Osteocyte (in vitro differentiated cells): ENCODE results near the gene FANCC. TPM values are rescaled to one million over a fixed set of nuclear protein-coding genes. Genes with fewer than 3 reads are reported as not detected.

Experiments
- DNase-seq: peaks from one replicate; pipeline ENCODE4 v3.0.0; 2021; ENCODE audit warnings: mixed read lengths; ENCODE audit not compliant: unreplicated experiment; ENCODE audit errors: extremely low spot score
- H3K27ac Mint-ChIP-seq: one replicate; pipeline ENCODE4 v1.8.0; 2021; ENCODE audit warnings: mild to moderate bottlenecking, mixed read lengths; ENCODE audit not compliant: unreplicated experiment
- H3K27me3 Mint-ChIP-seq: one replicate; pipeline ENCODE4 v1.8.0; 2021; ENCODE audit warnings: mixed read lengths; ENCODE audit not compliant: unreplicated experiment
- H3K36me3 Mint-ChIP-seq: one replicate; pipeline ENCODE4 v1.8.0; 2021; ENCODE audit warnings: mixed read lengths; ENCODE audit not compliant: unreplicated experiment
- H3K4me1 Mint-ChIP-seq: one replicate; pipeline ENCODE4 v1.8.0; 2021; ENCODE audit warnings: mixed read lengths; ENCODE audit not compliant: unreplicated experiment
- H3K4me3 Mint-ChIP-seq: one replicate; pipeline ENCODE4 v1.8.0; 2021; ENCODE audit warnings: mild to moderate bottlenecking, moderate library complexity, mixed read lengths; ENCODE audit not compliant: unreplicated experiment
- H3K9me3 Mint-ChIP-seq: one replicate; pipeline ENCODE4 v1.8.0; 2021; ENCODE audit warnings: mixed read lengths; ENCODE audit not compliant: unreplicated experiment
- total RNA-seq: library from RNA; stranded (reverse); gene quantifications from 2 replicates; pipeline ENCODE4 v1.2.1, GENCODE V29; 2021
- TF ChIP-seq, protein P1 (sequence below): fragments of 200-600 bp; sonication (generic); IDR thresholded peaks from 2 replicates; pipeline ENCODE4 v1.5.0; 2021; ENCODE audit warnings: antibody characterized with exemption, mild to moderate bottlenecking, moderate library complexity

The FANCC gene
- total RNA-seq, 1 donor from 2014 or later: 12.3 TPM

DNA sequence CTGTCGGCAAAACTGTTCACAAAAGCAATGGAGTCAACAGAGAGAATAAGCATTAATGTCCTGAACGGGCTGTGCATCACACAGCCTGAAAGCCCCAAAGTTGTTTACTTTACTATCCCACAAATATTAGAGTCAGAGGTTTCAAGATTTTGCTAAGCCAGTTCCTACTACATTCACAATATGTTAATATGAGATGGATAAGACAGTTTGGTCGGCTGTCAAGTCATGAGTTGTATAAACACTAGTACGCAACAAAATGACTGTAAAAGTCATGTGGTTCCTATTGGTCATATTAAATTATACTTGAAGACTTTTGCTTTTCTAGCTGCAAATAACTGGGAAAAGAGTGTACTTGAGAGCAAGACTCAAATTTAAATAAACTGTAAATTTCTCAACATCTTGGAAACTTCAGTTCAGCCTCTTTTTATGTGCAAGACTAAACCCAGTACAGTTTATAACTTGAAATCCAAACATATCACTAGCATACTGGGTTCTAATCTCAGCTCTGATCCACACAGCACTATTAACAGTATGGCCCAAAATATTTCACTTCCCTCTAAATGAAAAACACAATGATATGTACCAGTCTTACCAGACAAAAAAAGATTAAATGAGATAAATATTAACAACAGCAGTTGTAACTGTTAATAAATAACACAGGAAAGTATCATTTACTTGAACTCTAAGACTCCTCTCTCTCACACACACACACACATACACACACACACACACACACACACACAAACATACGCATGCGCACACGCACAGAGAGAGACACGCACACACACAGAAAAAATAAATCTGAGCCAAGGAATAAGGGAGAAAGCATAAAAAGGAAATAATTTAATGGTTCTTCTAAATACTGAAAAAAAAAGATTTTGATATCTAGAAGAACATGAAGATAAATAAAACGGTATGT lies 33.1 kb downstream of the FANCC start:
- TF ChIP-seq, protein P1, sequence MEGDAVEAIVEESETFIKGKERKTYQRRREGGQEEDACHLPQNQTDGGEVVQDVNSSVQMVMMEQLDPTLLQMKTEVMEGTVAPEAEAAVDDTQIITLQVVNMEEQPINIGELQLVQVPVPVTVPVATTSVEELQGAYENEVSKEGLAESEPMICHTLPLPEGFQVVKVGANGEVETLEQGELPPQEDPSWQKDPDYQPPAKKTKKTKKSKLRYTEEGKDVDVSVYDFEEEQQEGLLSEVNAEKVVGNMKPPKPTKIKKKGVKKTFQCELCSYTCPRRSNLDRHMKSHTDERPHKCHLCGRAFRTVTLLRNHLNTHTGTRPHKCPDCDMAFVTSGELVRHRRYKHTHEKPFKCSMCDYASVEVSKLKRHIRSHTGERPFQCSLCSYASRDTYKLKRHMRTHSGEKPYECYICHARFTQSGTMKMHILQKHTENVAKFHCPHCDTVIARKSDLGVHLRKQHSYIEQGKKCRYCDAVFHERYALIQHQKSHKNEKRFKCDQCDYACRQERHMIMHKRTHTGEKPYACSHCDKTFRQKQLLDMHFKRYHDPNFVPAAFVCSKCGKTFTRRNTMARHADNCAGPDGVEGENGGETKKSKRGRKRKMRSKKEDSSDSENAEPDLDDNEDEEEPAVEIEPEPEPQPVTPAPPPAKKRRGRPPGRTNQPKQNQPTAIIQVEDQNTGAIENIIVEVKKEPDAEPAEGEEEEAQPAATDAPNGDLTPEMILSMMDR: no peak
- Mint-ChIP-seq H3K27me3 (no peaks in the 10 kb centered on the region), H3K27ac (no peak overlapping the region), H3K36me3 (peaks cover 12% of the 10 kb centered on the region), H3K4me3 (no peak overlapping the region), H3K4me1 (peaks cover 17% of the 10 kb centered on the region), H3K9me3 (peaks cover 15% of the 10 kb centered on the region)
- DNase-seq: no peak

DNA sequence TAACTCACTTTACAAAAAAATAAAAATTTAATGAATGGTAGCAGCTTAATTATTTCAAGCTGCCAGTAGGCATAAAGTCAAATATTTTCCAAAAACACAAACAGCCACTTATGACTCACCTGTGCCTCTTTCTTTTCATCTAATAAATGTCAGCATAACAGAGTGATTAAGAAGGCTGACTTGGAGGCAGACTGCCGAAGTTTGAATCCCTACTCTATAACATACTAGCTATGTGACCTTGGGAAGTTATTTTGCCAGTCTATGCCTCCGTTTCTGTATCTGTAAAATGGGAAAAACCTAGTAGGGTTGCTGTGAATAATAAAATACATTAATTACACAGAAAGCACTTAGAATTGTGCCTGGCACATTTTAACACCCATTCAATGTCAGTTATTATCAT lies 33.8 kb downstream of the FANCC start:
- Mint-ChIP-seq H3K4me1 (peaks cover 17% of the 10 kb centered on the region), H3K27ac (no peak overlapping the region), H3K27me3 (no peaks in the 10 kb centered on the region), H3K4me3 (no peak overlapping the region), H3K36me3 (peaks cover 12% of the 10 kb centered on the region), H3K9me3 (peaks cover 15% of the 10 kb centered on the region)
- no peak for DNase-seq
- TF ChIP-seq, protein P1: no peak

DNA sequence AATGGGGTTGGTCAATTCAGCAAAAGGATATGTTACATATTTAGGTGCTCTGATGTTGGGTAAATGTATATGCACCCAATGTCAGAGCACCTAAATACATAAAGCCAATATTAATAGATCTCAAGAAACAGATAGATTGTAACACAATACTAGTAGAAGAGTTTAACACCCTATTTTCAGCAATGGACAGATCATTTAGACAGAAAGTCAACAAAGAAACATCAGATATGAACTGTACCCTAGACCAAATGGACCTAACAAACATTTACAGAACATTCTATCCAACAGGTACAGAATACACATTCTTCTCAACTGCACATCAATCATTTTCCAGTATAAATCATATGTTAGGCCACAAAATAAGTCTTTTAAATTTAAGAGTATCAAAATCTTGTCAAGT lies 35.2 kb downstream of the FANCC start:
- Mint-ChIP-seq H3K27me3 (no peaks in the 10 kb centered on the region), H3K27ac (no peak overlapping the region), H3K4me1 (peaks cover 17% of the 10 kb centered on the region), H3K36me3 (peaks cover 12% of the 10 kb centered on the region), H3K4me3 (no peak overlapping the region), H3K9me3 (peaks cover 15% of the 10 kb centered on the region)
- TF ChIP-seq, protein P1: no peak
- DNase-seq: no peak

GRCh38 chr9:95280745-95281144 lies 36.8 kb downstream of the FANCC start:
- Mint-ChIP-seq H3K4me1 (peaks cover 10% of the 10 kb centered on the region), H3K4me3 (no peak overlapping the region), H3K27me3 (no peaks in the 10 kb centered on the region), H3K36me3 (peaks cover 12% of the 10 kb centered on the region), H3K9me3 (peaks cover 15% of the 10 kb centered on the region), H3K27ac (no peak overlapping the region)
- DNase-seq: no peak
- TF ChIP-seq, protein P1: no peak

- Mint-ChIP-seq H3K27ac (no peak overlapping the region), H3K4me3 (no peak overlapping the region), H3K36me3 (peaks cover 12% of the 10 kb centered on the region), H3K4me1 (no peaks in the 10 kb centered on the region), H3K27me3 (no peaks in the 10 kb centered on the region), H3K9me3 (peaks cover 15% of the 10 kb centered on the region)
- DNase-seq: no peak
- TF ChIP-seq, protein P1: no peak
Observed at GRCh38 chr9:95277509-95277908, 40.0 kb downstream of the FANCC start.
